ENCODE results near the gene SNRNP200. TPM values are rescaled to one million over a fixed set of nuclear protein-coding genes. Genes with fewer than 3 reads are reported as not detected.

SNRNP200 gene
- total and polyA plus RNA-seq, 2 donors (not counting 1 experiment from before 2014, with no cell fraction given) = 211 to 216 TPM

GRCh38 chr2:96336104-96336775 lies 30.9 kb upstream of the SNRNP200 start:
- no peaks in the 10 kb centered on the region for H3K9me3 ChIP-seq (ENCODE audit: control extremely low read depth in 1 of 3, control insufficient read depth in 2 of 3, insufficient read depth in 1 of 3, low read length in 2 of 3)
- Mint-ChIP-seq H3K4me1 (peaks cover 33% of the 10 kb centered on the region), H3K4me3 (peak overlapping the region; percentile 71), H3K27ac (peak overlapping the region; percentile 69), H3K27me3 (no peaks in the 10 kb centered on the region), H3K9me3 (ENCODE audit: insufficient read depth) (no peaks in the 10 kb centered on the region)
- ATAC-seq (ENCODE audit: low read depth) (no peak), DNase-seq (no peak)
- WGBS (ENCODE audit: insufficient coverage) = 21% methylated on average over 11 of the region's 15 CpGs
- no peak for TF ChIP-seq EZH2 (IDR thresholded peaks at IDR 0.05; ENCODE audit: borderline replicate concordance, insufficient read depth, low read depth, low read length, poor library complexity, severe bottlenecking)
- TF ChIP-seq CTCF (IDR thresholded peaks at IDR 0.05) = no peak
- H3K79me2 ChIP-seq (ENCODE audit: control insufficient read depth, insufficient read depth, low read length) = peaks cover 28% of the 10 kb centered on the region
- H3K4me2 ChIP-seq (replicated peaks; ENCODE audit: low read depth, low read length, poor library complexity, severe bottlenecking) = peak overlapping the region; percentile 83
- peak overlapping the region; percentile 91 for H2AFZ ChIP-seq (ENCODE audit: insufficient read depth, low read depth, low read length, poor library complexity, severe bottlenecking)
- H3K36me3 ChIP-seq (replicated peaks in 1 of 2; ENCODE audit: control extremely low read depth in 1 of 2, control insufficient read depth in 1 of 2, extremely low read depth in 1 of 2, insufficient read depth in 2 of 2, low read length in 1 of 2) = no peaks in the 10 kb centered on the region
- intact Hi-C loops (cut with micrococcal nuclease) = loop anchor here (5.0 kb wide), 1 partner anchor 481 kb away; the partner anchor contains the start of gene CNNM3
- H3K4me1 ChIP-seq (ENCODE audit: control insufficient read depth in 2 of 2, insufficient read depth in 2 of 2, low read length in 2 of 2) = peaks cover 14 to 22% of the 10 kb centered on the region in 2 donors
- peak overlapping the region in 1 of 2 donors; percentile 92 for H3K27ac ChIP-seq (ENCODE audit: low read length in 2 of 2)
- peak overlapping the region; percentile 15 to 78 (median 61) for H3K4me3 ChIP-seq (ENCODE audit: control extremely low read depth in 1 of 5, extremely low read depth in 1 of 5, insufficient read depth in 1 of 5, low read depth in 2 of 5, low read length in 4 of 5)
- H4K20me1 ChIP-seq (ENCODE audit: control insufficient read depth, insufficient read depth, low read length, poor library complexity, severe bottlenecking) = no peaks in the 10 kb centered on the region
- ChIA-PET POLR2A (interaction anchor here (0.6 to 4.0 kb wide), 5 partner anchors 9 to 210 kb away, joined by 3 to 28 read pairs (median 11); partner anchors contain the start of genes ITPRIPL1 and SNRNP200), CTCF (interaction anchor here (1.0 to 2.8 kb wide), 6 partner anchors 11 to 173 kb away, joined by 3 to 22 read pairs (median 4); partner anchors contain the start of gene ITPRIPL1)
- H3K9ac ChIP-seq (ENCODE audit: low read length) = peak overlapping the region; percentile 76
- H3K27me3 ChIP-seq (replicated peaks in 1 of 4; ENCODE audit: control extremely low read depth in 1 of 4, control insufficient read depth in 3 of 4, insufficient read depth in 4 of 4, low read length in 3 of 4) = no peaks in the 10 kb centered on the region

GRCh38 chr2:96333708-96334107 lies 28.4 kb upstream of the SNRNP200 start:
- Mint-ChIP-seq H3K9me3 (ENCODE audit: insufficient read depth) (no peaks in the 10 kb centered on the region), H3K4me1 (peaks cover 28% of the 10 kb centered on the region), H3K4me3 (peak overlapping the region; percentile 72), H3K27me3 (no peaks in the 10 kb centered on the region), H3K27ac (peak overlapping the region; percentile 47)
- no peaks in the 10 kb centered on the region for H3K9me3 ChIP-seq (ENCODE audit: control extremely low read depth in 1 of 3, control insufficient read depth in 2 of 3, insufficient read depth in 1 of 3, low read length in 2 of 3)
- H4K20me1 ChIP-seq (ENCODE audit: control insufficient read depth, insufficient read depth, low read length, poor library complexity, severe bottlenecking) = no peaks in the 10 kb centered on the region
- no peak overlapping the region for H2AFZ ChIP-seq (ENCODE audit: insufficient read depth, low read depth, low read length, poor library complexity, severe bottlenecking)
- WGBS (ENCODE audit: insufficient coverage) = 74% methylated on average over 3 of the region's 3 CpGs
- ATAC-seq (ENCODE audit: low read depth) (no peak), DNase-seq (no peak)
- H3K4me1 ChIP-seq (ENCODE audit: control insufficient read depth in 2 of 2, insufficient read depth in 2 of 2, low read length in 2 of 2) = peaks cover 14 to 22% of the 10 kb centered on the region in 2 donors
- no peak overlapping the region for H3K9ac ChIP-seq (ENCODE audit: low read length)
- intact Hi-C loops (cut with micrococcal nuclease) = loop anchor here (2.0 kb wide), 2 partner anchors 13 to 125 kb away; partner anchors contain the start of gene STARD7
- TF ChIP-seq EZH2 (IDR thresholded peaks at IDR 0.05; ENCODE audit: borderline replicate concordance, insufficient read depth, low read depth, low read length, poor library complexity, severe bottlenecking) (no peak), CTCF (IDR thresholded peaks at IDR 0.05) (no peak)
- no peak overlapping the region for H3K27ac ChIP-seq (ENCODE audit: low read length in 2 of 2)
- no peak overlapping the region for H3K4me3 ChIP-seq (ENCODE audit: control extremely low read depth in 1 of 5, extremely low read depth in 1 of 5, insufficient read depth in 1 of 5, low read depth in 2 of 5, low read length in 4 of 5)
- H3K36me3 ChIP-seq (replicated peaks in 1 of 2; ENCODE audit: control extremely low read depth in 1 of 2, control insufficient read depth in 1 of 2, extremely low read depth in 1 of 2, insufficient read depth in 2 of 2, low read length in 1 of 2) = no peaks in the 10 kb centered on the region
- peaks cover 9% of the 10 kb centered on the region for H3K79me2 ChIP-seq (ENCODE audit: control insufficient read depth, insufficient read depth, low read length)
- H3K4me2 ChIP-seq (replicated peaks; ENCODE audit: low read depth, low read length, poor library complexity, severe bottlenecking) = no peak overlapping the region
- no peaks in the 10 kb centered on the region for H3K27me3 ChIP-seq (replicated peaks in 1 of 4; ENCODE audit: control extremely low read depth in 1 of 4, control insufficient read depth in 3 of 4, insufficient read depth in 4 of 4, low read length in 3 of 4)
- CTCF ChIA-PET = interaction anchor here (0.7 to 2.8 kb wide), 2 partner anchors 13 to 74 kb away, joined by 3 to 22 read pairs; no protein-coding TSS in a partner anchor
- POLR2A ChIA-PET = interaction anchor here (2.8 kb wide), 1 partner anchor 9 kb away, joined by 16 read pairs; the partner anchor contains the start of gene ITPRIPL1
